Endodermal cell (in vitro differentiated cells): ENCODE data around the gene PACRG. TPM values are rescaled to one million over a fixed set of nuclear protein-coding genes. Genes with fewer than 3 reads are reported as not detected.

Experiments
- DNase-seq: peaks from one replicate; pipeline ENCODE4 v3.0.0-alpha.2; 2017
- H3K27ac ChIP-seq: 2 replicates; pipeline ENCODE4 v1.5.1; 2013; ENCODE audit warnings: mild to moderate bottlenecking, low read depth, low read length, moderate library complexity
- H3K27me3 ChIP-seq: 2 replicates; pipeline ENCODE4 v1.6.1; 2013; ENCODE audit warnings: mild to moderate bottlenecking, low read length, moderate library complexity; ENCODE audit not compliant: insufficient read depth, control insufficient read depth, poor library complexity, severe bottlenecking
- H3K36me3 ChIP-seq: 2 replicates; pipeline ENCODE4 v1.7.0; 2013; ENCODE audit warnings: mild to moderate bottlenecking, low read length, moderate library complexity; ENCODE audit not compliant: control insufficient read depth, insufficient read depth
- H3K4me1 ChIP-seq: one replicate; pipeline ENCODE4 v1.7.0; 2013; ENCODE audit warnings: low read length; ENCODE audit not compliant: control insufficient read depth, insufficient read depth
- H3K4me3 ChIP-seq: 2 replicates; pipeline ENCODE4 v1.5.1; 2013; ENCODE audit warnings: mild to moderate bottlenecking, low read length, moderate library complexity
- H3K9ac ChIP-seq: 2 replicates; pipeline ENCODE4 v1.6.1; 2013; ENCODE audit warnings: mild to moderate bottlenecking, low read length, moderate library complexity; ENCODE audit not compliant: poor library complexity, severe bottlenecking; ENCODE audit errors: extremely low read depth
- H3K9me3 ChIP-seq: 2 replicates; pipeline ENCODE4 v1.6.1; 2013; ENCODE audit warnings: mild to moderate bottlenecking, low read length, moderate library complexity; ENCODE audit not compliant: control insufficient read depth
- H3K27ac Mint-ChIP-seq: 2 replicates; pipeline ENCODE4 v1.8.0; 2020; ENCODE audit warnings: mixed read lengths
- H3K27me3 Mint-ChIP-seq: 2 replicates; pipeline ENCODE4 v1.8.0; 2021; ENCODE audit warnings: mild to moderate bottlenecking, mixed read lengths; ENCODE audit not compliant: insufficient read depth
- H3K36me3 Mint-ChIP-seq: 2 replicates; pipeline ENCODE4 v1.8.0; 2020; ENCODE audit warnings: low read depth, mixed read lengths
- H3K4me1 Mint-ChIP-seq: 2 replicates; pipeline ENCODE4 v1.8.0; 2020; ENCODE audit warnings: mixed read lengths
- H3K4me3 Mint-ChIP-seq: 2 replicates; pipeline ENCODE4 v1.8.0; 2020; ENCODE audit warnings: mild to moderate bottlenecking, moderate library complexity, mixed read lengths
- H3K9me3 Mint-ChIP-seq: 2 replicates; pipeline ENCODE4 v1.8.0; 2020; ENCODE audit warnings: mild to moderate bottlenecking, mixed read lengths
- WGBS, 2 experiments: methylation state at CpG; one replicate each; pipeline versions ENCODE4 v1.1.5 to v1.1.7; 2013; ENCODE audit warnings: missing lambda C conversion rate in 2 of 2, mixed read lengths in 1 of 2; ENCODE audit not compliant: insufficient coverage in 1 of 2, insufficient read length in 1 of 2; 5-methylcytosine and 5-hydroxymethylcytosine counted together
- total RNA-seq, 2 donors: library from RNA; stranded (reverse); fragmentation: NEBNext Ultra II Directional in 1 of 2; extraction: Animal tissue kit (Norgen Biotek cat#: 25700) in 1 of 2; gene quantifications; 2 replicates in 1 of 2; 3 replicates in 1 of 2; pipeline ENCODE4 v1.2.1, GENCODE V29; 2021
- TF ChIP-seq, protein P1 (sequence below): fragments of 200-600 bp; sonication (generic); conservative IDR thresholded peaks from 2 replicates; pipeline ENCODE4 v1.5.0; 2021; ENCODE audit warnings: antibody characterized with exemption, mild to moderate bottlenecking

The PACRG gene
- total RNA-seq, 2 donors from 2014 or later, result 0.42 to 0.44 TPM

DNA sequence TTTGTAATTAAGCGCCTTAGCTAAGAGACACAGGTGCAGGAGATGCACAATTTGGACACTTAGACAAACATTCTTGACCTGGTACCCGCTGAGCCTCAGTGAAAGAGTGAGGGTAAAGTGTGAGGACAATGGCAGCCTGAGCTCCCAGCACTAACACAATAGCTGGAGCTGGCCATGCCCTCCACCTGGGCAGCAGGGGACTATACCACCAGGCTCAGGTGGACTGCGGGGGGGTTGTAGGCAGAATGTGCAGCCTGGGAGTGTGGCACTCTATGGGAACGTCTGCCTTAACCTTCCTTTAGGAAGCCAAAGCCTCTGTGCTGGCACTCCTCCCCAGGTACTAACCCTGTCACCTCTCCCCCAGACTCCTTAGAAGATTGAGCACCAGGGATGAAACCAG is 23.8 kb upstream of the PACRG start:
- Mint-ChIP-seq H3K4me1 (peaks cover 27% of the 10 kb centered on the region), H3K36me3 (no peaks in the 10 kb centered on the region), H3K4me3 (no peak overlapping the region), H3K27me3 (no peaks in the 10 kb centered on the region), H3K27ac (no peak overlapping the region), H3K9me3 (peaks cover 2% of the 10 kb centered on the region)
- TF ChIP-seq, protein P1, sequence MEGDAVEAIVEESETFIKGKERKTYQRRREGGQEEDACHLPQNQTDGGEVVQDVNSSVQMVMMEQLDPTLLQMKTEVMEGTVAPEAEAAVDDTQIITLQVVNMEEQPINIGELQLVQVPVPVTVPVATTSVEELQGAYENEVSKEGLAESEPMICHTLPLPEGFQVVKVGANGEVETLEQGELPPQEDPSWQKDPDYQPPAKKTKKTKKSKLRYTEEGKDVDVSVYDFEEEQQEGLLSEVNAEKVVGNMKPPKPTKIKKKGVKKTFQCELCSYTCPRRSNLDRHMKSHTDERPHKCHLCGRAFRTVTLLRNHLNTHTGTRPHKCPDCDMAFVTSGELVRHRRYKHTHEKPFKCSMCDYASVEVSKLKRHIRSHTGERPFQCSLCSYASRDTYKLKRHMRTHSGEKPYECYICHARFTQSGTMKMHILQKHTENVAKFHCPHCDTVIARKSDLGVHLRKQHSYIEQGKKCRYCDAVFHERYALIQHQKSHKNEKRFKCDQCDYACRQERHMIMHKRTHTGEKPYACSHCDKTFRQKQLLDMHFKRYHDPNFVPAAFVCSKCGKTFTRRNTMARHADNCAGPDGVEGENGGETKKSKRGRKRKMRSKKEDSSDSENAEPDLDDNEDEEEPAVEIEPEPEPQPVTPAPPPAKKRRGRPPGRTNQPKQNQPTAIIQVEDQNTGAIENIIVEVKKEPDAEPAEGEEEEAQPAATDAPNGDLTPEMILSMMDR, result no peak
- Histone ChIP-seq H3K36me3 (no peaks in the 10 kb centered on the region), H3K4me1 (peaks cover 6% of the 10 kb centered on the region), H3K27me3 (no peaks in the 10 kb centered on the region), H3K9me3 (no peaks in the 10 kb centered on the region), H3K9ac (no peak overlapping the region), H3K4me3 (no peak overlapping the region), H3K27ac (no peak overlapping the region)
- WGBS, 2 experiments, result 87 to 97% methylated on average over 2 to 4 of the region's 4 CpGs
- no peak for DNase-seq

DNA sequence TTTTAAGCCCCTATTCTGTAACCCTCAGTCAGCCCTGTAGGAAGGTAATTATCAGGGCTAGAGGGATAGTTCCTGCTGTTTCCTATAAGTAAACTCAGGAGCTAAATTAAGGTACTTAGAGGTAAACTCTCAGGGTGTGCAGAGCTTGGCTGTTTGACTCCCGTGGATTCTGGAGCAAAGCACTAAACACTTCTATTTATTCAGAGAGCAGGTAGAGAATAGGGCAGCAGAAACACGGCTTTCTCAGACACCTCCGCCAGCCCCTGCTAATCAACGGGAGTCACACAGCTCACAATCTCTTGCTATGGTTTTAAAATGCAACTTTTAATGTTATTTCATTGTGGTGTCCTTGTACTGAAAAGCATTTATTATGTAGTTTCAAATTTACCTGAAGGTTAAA is 22.0 kb upstream of the PACRG start:
- Mint-ChIP-seq H3K27me3 (no peaks in the 10 kb centered on the region), H3K27ac (no peak overlapping the region), H3K36me3 (no peaks in the 10 kb centered on the region), H3K4me1 (peaks cover 27% of the 10 kb centered on the region), H3K4me3 (no peak overlapping the region), H3K9me3 (peaks cover 2% of the 10 kb centered on the region)
- no peak overlapping the region for H3K9ac ChIP-seq
- no peak overlapping the region for H3K27ac ChIP-seq
- no peaks in the 10 kb centered on the region for H3K36me3 ChIP-seq
- peaks cover 6% of the 10 kb centered on the region for H3K4me1 ChIP-seq
- TF ChIP-seq, protein P1, result no peak
- H3K27me3 ChIP-seq, result no peaks in the 10 kb centered on the region
- no peaks in the 10 kb centered on the region for H3K9me3 ChIP-seq
- WGBS, 2 experiments, result 75 to 90% methylated on average over 1 to 4 of the region's 4 CpGs
- no peak overlapping the region for H3K4me3 ChIP-seq
- no peak for DNase-seq

DNA sequence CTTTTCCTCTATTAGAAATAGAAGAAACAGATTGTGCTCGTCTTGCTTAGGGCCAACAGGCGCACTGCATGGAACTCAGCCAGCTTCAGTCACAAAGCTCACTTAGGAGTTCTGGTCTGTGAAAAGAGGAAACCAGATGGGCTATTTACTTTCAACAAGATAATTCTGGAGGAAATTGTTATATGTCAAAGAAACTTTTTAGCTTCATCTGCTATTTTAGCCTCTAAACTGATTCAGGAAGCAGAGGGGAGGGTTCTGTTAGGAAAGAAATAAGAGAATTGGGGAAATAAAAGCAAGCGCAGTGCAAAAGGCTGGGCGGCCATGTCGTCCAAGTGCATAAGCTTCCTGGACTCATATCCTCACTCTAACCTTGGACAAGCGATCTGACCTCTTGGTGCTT is 21.5 kb upstream of the PACRG start:
- Mint-ChIP-seq H3K36me3 (no peaks in the 10 kb centered on the region), H3K27ac (no peak overlapping the region), H3K9me3 (peaks cover 2% of the 10 kb centered on the region), H3K27me3 (no peaks in the 10 kb centered on the region), H3K4me1 (peaks cover 27% of the 10 kb centered on the region), H3K4me3 (no peak overlapping the region)
- H3K9me3 ChIP-seq, result no peaks in the 10 kb centered on the region
- no peak overlapping the region for H3K4me3 ChIP-seq
- H3K27me3 ChIP-seq, result no peaks in the 10 kb centered on the region
- peaks cover 6% of the 10 kb centered on the region for H3K4me1 ChIP-seq
- TF ChIP-seq, protein P1, result no peak
- 81 to 100% methylated on average over 2 to 6 of the region's 6 CpGs for WGBS, 2 experiments
- H3K36me3 ChIP-seq, result no peaks in the 10 kb centered on the region
- H3K27ac ChIP-seq, result no peak overlapping the region
- DNase-seq, result no peak
- H3K9ac ChIP-seq, result no peak overlapping the region
